ENCODE data around the gene IMMP2L.

Gene IMMP2L

DNA sequence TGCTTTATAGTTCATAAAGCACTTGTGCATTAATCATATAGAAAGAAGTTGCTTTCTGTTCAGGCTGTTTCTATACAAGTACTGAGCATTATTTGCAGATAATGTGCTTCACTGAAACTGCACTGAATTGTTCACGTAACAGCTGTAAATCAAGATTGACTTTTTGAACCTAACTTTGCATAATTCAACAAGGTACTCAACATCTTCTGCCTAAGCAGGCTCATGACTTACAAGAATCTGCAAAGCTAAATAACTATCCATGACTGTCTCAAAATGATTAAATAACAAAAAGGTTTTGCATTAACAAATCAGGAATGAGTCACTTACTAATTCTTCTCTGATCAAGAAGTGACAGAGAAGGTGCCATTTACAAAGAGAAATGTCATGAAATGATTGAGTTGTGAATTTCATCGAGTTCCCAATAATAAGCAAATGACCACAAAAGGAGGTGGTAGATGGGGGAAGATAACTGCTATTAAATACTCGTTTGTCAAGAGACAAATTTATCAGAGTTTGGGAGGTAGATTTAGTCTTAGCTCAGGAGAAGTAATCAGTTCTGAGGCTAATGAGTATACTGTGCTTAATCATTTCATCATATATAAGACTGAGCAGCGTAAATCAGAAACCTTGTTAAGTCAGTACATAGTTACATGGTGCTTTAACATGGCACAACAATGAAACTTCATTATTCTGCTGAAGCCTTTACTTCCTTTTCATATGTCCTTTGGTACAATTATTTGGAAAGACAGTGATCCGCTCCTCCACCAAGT is 632.6 kb downstream of the IMMP2L start:
- DNase-seq (ENCODE audit: low read depth) = no peak

DNA sequence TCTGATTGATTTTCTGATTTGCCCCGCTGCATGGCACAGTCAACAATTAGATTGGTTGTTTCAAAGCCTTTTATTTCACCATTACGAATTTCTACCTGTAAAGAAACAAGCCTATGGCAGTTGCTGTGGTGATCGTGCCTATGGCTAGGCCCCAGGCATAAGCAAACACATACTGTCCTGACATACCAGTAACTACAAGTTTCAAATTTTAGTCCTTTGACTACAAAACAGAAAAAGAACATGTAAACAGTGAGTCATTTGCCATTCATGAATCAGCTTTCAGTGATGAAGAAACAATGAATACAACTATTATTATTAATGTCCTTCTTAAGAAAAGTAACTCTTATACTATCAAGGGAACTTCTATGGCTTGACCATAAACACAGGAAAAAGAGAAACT is 639.4 kb downstream of the IMMP2L start:
- DNase-seq (ENCODE audit: low read depth) = no peak

DNA sequence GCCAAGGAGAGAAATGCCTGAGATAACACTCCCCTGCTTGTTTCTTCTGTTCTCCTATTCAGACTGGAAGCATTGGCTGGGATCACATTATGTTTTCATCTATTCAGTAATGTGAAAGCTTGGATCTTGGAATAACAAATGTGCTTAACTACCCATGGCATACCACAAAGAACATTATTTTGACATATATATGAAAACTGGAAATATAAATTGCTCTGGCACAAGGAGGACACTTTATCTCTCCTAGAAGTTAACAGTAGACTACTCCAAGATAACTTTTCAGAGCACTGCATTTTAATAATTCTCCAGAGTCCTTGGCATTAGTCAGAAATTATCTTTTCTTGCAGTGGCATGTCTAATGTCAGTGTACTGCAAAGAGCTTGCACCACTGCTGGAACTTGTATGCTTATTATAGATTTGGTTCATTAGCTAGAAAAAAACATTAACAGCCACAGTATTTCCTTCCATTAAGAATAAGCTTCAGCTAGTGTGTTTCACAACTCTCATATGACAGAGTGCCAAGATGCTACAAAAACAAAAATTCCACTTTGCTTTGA is 640.6 kb downstream of the IMMP2L start:
- DNase-seq (ENCODE audit: low read depth) = no peak

DNA sequence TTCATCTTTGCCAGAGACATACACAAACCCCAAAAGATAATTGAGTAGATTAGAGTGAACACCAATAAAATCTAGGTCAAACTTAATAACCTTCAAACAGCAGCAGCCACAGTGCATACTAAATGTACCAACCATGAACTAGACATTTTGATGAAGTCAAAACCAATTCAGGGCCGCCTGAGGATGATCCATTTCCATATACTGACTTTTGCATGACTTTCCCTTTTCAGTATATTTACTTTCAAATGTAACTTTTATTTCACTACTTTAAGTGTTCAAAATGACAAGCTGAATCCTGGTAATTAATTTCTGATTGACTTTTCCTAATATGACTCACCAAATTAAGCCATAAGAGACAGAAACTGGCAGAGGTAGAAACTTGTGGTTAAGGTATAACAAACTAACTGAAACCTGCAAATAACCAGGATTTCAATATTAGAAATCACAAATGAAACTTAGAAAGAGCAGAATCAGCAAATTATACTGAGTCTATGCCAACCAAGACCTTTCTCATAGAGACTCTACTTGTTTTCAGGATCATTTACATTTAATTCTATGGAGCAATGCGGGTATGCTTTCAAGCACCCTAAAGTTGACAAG is 643.2 kb downstream of the IMMP2L start:
- no peak for DNase-seq (ENCODE audit: low read depth)

DNA sequence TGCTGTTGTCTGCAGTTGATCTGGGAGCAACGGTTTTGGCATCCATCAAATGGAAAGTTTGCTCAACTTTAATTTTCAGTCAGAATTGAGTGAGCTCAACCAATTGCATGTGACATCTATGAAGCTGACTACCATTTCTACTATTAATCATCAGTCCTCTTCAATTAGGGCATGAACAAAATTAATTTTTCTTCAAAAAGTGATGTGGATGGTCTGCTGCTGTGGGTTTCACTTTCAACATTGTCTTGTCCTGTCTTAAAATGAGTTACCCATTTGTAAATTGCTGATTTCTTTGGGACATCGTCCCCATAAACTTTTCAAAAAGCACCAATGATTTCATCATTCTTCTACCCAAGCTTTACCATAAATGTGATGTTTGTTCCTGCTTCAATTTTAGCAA is 648.0 kb downstream of the IMMP2L start:
- DNase-seq (ENCODE audit: low read depth) = no peak

DNA sequence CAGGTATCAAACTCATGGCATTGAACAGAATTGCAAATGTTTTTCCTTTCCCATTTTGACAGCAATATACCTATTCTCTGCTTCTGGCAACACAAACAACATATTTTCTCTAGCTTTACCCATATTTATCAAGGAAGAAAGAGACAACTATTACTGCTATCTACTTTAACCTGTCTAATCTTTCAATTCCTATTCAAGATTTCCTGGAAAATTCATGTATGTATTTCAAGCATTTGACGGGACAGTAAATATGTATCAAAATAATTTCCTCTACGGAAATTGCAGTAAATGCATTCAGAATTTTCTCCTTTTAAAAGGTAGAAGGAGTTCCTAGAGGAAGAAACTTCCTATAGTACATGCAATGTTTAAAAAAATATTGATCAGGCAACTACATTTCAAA is 650.7 kb downstream of the IMMP2L start:
- no peak for DNase-seq (ENCODE audit: low read depth)

DNA sequence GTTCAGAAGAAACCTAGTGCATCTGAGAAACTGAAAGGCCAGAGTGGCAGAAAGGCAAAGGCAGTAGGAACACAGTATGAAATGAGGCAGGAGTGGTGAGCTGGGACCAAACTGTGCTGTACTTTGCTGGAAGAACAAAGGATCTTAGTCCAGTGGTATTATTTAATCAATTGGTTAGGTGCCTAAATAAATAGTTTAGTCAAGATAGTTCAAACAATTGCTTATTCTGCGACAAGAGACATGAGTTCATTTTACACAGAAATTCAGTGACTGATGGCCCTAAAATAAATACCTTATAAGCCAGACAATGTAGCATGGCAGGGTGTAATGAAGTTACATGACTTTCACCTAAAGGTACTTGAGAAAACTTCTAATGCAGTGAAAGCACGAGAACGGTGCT is 653.2 kb downstream of the IMMP2L start:
- no peak for DNase-seq (ENCODE audit: low read depth)

DNA sequence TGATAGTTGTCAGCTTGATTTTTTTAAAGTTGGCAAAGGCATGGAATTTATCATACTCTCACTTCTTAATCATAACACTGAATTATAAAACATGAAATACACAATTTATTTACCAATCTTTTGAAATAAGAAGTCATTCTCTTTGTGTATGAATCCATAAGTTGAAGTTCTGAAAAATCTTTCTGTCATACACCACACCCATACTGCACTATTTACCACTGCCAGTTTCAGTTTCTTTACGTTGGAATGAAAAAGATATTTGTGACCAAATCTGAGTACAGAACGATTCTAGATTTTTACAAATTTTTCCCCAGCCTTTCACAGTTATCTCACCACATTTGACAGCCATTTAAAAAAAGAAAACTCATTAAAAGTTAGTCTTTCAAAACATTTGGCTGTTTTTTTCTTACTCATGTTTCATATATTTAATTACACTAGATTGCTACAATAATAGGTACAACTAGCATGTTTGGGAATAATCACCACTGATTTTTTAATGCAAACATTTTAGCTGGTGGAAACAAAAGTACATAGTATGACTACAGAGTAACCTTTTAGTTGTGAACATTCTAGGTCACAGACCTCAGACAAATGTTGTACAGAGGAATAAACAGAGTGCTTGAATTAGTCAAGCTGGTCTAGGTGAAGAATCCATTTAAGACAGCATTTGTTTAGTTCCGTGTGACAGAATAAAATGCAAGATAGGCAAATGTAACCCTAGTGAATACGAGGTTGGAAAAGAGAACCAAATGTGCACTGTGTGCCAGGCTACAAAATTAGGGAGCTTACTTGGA is 656.3 kb downstream of the IMMP2L start:
- DNase-seq (ENCODE audit: low read depth) = no peak

DNA sequence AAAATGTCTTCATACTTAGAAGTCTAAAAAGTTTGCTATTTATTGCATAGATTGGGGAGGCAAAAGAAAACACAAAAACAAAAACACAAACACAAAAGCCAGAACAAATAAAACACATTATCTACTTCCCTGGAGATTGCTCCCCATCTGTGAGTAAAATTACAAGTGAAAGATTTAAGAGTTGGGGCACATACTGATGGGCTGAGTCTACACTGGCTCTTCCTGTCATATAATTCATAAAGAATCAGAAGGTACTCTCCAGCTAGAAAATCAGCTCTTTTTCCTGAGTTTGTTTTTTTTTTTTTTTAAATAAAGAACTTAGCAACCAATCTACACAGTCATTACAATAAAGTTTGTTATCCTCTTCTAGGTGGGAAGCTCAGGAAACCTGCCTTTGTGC is 663.8 kb downstream of the IMMP2L start:
- DNase-seq (ENCODE audit: low read depth) = no peak

DNA sequence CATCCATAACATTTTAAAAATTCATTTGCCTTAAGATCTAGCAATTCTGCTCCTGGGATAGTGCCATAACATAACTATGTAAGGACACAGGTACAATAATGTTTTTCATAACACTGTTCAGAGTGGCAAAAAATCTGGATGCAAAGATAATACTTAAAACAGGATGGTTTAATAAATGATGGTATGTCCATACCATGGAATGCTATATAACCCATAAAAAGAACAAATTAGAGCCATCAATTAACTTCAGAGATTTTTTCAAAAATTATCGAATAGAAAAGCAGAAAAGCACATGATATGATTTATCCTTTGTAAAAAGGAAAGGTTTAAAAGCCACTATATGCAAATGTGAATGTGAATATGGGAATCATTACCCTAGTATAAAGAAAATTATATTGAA is 664.8 kb downstream of the IMMP2L start:
- no peak for DNase-seq (ENCODE audit: low read depth)

DNA sequence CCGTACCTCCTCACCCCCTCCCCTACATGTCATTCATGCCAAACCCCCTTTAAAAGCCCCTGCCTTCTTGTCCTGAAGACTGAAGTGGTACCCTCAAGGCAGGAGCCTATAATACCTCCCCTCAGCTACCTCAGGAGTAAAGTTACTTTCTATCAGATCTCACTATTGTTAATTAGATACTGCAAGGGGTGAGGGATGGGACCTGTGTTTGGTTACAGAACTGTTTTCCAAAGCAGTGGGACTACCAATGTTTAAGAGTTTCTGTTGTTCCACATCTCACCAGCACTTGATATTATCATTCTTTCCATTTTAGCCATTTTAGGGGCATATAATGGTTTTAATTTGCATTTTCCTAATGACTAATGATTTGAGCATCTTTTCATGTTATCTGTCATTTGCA is 668.2 kb downstream of the IMMP2L start:
- DNase-seq (ENCODE audit: low read depth) = no peak

DNA sequence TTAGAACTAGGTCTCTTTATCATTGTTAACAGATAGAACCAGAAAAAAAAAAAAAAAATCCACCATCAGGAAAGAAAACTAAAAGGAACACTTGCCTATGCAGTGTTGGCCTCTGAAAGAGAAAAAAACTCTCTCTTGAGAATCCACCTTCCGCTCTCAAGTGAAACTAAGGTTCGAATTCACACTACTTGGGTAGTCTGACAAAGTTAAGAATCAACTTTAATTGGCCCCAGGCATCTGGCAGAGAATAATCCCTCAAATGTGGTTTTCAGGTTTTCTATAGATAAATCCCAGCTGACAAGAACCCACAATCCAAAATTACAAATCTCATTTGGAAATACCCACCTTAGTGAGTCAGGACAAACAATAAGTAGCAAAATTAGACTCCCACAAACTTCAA is 671.1 kb downstream of the IMMP2L start:
- DNase-seq (ENCODE audit: low read depth) = no peak

DNA sequence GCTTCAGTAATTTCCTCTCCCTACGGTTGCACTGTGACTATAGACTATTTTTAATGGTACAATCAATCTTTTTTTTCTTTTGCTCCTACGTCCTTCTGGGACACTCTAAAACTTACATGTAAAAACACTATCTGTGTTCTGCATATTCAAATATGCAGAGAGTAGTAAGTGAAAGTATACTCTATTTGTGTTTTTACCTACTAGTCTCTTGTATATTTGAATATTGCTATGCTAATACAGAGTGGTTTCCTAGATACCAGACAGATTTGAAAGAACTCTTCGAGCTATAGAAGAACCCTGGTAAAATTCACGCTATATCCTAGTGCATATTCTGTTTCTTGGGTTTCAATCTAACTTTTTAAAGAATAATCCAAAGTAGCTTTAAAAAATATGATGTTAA is 672.2 kb downstream of the IMMP2L start:
- DNase-seq (ENCODE audit: low read depth) = no peak

DNA sequence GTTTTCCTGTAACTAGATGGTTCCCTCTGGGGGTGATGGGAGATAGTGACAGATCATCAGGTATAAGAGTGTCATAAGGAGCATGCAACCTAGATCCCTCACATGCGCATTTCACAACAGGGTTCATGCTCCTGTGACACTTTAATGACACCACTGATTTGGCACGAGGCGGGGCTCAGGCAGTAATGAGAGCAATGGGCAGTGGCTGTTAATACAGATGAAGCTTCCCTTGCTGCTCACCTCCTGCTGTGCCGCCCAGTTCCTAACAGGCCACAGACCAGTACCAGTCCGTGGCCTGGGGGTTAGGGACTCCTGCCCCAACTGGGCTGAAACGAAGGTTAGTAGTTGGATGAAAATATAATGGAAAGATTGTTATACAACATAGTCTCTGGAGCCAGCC is 673.0 kb downstream of the IMMP2L start:
- no peak for DNase-seq (ENCODE audit: low read depth)

DNA sequence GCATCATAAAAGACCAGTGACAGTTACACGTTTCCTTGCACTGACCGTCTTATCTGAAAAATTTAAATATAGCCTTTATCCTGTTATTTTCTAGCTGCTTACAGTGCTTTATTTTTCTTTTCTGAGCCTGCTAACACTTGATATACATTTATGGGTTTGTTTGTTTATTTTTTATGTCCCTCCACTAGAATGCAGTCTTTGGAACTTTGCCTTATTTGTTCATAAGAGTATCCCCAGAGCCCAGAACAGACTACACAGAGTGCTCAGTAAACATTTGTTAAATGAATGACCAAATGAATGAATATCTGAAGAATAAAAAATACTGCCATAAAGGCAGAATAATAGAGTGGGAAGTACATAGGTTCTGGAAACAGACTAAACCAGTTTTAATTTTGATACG is 673.7 kb downstream of the IMMP2L start:
- DNase-seq (ENCODE audit: low read depth) = no peak

DNA sequence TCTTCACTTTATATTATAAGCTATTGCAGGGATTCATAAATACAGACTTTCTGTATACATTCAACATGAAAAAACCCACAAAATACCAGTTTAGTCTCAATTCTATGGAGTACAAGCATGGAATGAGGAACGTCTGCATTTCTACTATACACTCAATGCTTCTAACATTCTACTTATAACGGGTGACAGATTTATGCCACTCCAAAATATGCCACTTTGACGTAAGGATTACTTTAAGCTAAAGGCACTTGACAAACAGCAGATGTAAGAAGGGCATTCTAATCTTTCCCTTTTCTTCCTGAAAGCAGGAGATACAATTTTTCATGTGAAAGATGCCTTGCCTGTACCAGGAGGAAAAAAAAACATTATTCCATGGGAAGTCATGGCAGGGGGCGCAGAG is 676.8 kb downstream of the IMMP2L start:
- no peak for DNase-seq (ENCODE audit: low read depth)

DNA sequence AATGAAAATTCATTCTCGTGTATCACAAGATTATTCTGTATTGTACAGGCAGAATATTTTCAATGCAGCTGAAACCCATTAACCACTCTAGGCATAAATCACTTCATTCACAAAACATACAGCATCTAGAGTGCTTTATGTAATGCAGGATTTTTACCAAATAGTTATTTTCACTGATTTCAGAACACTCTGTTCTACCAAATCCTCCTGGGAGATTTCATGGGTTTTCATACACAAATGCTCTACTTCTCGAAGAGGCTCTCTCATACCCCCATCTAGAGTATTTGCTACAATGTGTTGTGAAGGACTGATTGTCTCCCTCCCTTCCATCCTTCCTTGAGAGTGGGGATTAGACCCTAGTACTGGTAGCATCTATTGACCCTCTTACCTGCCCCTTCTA is 680.6 kb downstream of the IMMP2L start:
- DNase-seq (ENCODE audit: low read depth) = no peak

DNA sequence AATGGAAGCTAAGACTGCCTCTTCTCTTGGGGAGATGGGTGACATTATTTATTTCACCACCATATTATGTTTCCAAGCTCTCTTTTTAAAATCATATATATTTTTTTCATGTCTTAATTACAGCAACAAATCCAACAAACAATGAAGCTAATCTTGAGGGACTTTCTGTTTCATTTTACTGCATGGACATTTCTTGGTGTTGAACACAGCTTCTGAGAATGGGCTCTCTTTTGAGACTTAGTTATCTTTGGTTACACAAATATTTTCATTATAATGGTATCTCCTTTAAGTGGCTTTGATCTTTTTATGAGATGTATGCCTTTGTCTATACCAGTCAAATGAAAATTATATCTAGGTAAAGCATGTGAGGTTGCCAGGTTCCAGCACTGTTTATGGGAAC is 681.3 kb downstream of the IMMP2L start:
- no peak for DNase-seq (ENCODE audit: low read depth)

DNA sequence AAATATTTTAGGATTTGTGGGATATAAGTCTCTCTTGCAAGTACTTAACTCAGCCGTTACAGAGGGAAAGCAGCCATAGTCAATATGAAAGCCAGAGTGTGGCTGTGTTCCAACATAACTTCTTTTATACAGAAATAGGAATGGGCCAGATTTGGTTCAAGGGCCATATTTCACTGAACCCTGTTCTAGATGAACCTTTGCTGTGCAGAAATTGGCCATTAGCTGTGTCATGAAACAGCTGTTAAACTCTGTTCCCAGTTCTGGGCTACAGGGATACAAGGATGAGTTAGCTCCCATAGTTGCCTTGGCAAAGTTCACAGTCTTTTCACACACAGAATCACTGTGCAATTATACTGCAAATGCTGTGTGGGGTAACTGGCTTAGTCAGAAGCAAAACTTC is 685.3 kb downstream of the IMMP2L start:
- DNase-seq (ENCODE audit: low read depth) = no peak

DNA sequence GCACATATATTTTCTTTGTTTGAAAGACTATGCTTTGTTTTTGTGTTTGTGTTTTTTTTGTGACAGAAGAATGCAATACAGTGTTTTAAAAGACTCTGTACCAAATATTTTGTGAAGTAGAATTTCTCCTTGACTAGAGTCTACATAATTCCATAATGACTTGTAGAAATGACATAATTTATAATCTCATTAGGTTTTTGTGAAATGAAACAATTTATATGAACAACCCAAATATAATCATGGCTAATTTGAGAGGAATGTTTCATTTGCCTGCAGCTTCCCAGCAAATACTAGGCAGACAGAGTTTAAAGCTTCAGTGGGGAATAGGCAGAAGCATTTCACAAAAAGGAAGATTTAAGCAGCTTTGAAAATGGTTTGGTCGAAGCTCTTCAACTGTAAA is 686.9 kb downstream of the IMMP2L start:
- DNase-seq (ENCODE audit: low read depth) = no peak

DNA sequence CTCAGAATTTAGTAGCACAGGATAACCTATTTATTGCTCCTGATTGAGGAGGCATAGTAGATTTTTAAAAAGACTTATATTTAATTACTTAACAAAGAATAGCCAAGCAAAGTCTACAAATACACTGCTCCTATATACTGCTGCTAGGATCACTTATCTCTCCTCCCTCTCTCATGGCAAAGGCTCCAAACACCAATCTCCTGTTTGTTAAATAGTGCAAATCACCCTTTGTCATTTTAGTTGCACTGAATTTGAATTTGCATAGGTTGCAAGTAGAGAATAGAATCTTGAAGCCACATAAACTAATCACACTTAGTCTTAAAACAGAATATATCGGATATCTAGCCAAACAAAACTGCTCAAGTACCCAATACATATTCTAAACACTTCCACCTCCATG is 690.4 kb downstream of the IMMP2L start:
- no peak for DNase-seq (ENCODE audit: low read depth)

DNA sequence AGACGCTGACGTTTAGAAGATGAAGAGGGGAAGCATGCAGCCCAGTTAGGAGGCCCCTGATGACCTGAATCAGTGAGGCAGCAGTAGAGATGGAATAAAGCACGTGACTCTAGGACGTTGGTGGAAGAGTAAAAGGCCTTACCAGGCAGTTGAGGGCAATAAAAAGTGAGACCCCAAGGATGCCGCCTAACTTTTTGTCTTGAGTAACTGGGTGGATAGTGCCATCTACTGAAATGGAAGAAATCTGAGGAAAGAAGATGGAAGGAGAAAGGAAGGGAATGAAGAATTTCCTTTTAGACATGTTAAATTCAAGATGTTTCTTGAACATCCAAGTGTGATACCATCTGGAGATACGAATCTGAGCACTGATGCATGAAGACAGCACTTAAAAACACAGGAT is 691.4 kb downstream of the IMMP2L start:
- no peak for DNase-seq (ENCODE audit: low read depth)

DNA sequence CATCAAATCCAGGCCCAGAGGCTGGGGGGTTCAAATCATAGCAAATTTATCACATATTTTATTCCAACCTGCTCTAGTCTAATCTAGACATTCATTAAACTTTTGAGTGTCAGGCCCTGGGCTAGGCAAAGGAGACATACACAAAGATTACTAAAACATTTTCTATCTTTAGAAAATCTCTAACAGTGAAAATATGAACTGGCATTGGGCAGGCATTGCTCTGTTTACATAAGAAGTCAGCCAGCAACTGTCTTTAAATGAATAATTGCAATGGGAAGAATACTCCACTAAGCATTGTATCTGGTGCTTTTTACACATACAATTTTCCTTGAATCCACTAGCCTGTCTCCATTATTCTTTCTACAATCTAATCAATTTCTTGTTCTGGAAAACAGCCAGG is 693.8 kb downstream of the IMMP2L start:
- no peak for DNase-seq (ENCODE audit: low read depth)
